HL-60/S4 treated with retinoic acid at 250 ng/mL for 4 days and 3 days (cell line): ENCODE measurements around the gene NUP58.

Experiments
- in situ Hi-C: fragments of 300-500 bp; cut with MboI; formaldehyde crosslinking; loops from 2 replicates; pipeline ENCODE4 v1.7.0; 2022; ENCODE audit warnings: low sequenced_read_pairs

Gene NUP58, protein sequence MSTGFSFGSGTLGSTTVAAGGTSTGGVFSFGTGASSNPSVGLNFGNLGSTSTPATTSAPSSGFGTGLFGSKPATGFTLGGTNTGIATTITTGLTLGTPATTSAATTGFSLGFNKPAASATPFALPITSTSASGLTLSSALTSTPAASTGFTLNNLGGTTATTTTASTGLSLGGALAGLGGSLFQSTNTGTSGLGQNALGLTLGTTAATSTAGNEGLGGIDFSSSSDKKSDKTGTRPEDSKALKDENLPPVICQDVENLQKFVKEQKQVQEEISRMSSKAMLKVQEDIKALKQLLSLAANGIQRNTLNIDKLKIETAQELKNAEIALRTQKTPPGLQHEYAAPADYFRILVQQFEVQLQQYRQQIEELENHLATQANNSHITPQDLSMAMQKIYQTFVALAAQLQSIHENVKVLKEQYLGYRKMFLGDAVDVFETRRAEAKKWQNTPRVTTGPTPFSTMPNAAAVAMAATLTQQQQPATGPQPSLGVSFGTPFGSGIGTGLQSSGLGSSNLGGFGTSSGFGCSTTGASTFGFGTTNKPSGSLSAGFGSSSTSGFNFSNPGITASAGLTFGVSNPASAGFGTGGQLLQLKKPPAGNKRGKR

DNA sequence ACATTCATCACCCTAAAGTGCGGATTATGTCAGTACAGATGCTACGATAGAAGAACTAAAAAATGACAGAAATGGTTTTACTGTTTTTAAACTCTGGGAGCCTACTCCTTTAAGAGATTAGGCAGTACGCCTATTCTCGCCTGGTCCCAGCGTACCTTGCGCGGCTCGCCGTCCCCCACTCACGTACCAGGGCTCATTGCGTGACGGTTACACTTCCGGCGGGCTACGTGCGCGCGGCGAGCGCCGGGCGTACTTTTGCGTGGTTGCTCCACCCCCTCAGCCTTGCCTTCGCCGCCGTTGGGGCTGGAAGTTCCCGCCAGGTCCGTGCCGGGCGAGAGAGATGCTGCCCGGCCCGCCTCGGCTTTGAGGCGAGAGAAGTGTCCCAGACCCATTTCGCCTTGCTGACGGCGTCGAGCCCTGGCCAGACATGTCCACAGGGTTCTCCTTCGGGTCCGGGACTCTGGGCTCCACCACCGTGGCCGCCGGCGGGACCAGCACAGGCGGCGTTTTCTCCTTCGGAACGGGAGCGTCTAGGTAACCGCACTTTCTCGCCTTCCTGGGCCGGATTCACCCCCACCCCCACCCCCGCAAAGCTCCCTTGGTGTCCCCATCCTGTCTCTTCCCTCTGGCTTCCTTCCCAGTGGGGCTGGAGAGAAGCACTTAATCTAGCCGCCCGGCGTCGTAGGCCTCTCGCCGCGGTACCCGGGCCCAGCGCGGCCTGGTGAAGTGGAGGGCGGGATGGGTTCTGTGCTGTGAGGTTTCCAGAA, at the start of gene NUP58:
Gene NUP58 (plus strand): TSS at position 279 of the 767 bp plus-strand sequence. CDS start 149 bp downstream, at position 428.
- in situ Hi-C loops, result no loop called here

DNA sequence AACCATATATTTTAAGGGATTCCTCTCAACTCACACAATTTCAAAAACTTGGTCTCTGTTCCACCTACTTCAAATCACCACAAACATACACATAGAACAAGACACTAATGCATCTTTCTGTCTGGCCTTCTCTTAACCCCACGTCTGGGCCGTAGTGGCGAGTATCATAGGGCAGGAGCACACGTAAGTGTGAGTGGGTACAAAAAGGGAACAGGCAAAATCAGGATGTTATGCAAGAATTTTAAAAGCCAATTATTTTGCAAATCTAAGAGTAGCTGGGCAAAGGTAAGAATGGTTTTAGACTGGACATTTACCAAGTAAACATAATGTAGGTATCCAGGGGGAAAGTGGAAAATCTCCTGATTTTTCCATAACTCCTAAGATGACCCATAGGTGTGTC, 49.2 kb upstream of the NUP58 start:
- in situ Hi-C loops, result no loop called here

- in situ Hi-C loops, result no loop called here
Measured at GRCh38 chr13:25252752-25253151, 48.7 kb upstream of the NUP58 start.

DNA sequence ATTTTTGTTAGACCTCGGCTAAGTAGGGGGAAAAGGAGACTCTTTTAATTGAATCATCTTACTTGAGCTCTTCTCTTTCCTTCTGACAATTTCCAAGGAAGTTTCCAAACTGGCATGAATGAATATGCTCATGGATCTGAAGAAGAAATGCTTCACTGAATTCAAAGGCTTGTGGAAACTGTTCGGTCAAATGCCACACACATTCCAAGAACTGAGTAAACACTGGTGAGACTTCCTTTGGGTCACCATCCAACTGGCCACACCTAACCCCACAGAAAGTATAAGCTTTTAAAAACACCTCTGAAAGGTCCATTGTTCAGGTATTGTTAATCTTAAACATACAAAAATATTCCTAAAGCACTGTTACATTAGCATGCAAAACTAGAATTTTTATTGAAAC, 47.7 kb upstream of the NUP58 start:
- in situ Hi-C loops, result no loop called here

GRCh38 chr13:25262261-25262660, 39.2 kb upstream of the NUP58 start:
- in situ Hi-C loops, result no loop called here

- in situ Hi-C loops, result no loop called here
Measured at GRCh38 chr13:25266706-25267105, 34.7 kb upstream of the NUP58 start.

- in situ Hi-C loops, result no loop called here
Measured at GRCh38 chr13:25267715-25268114, 33.7 kb upstream of the NUP58 start.

- in situ Hi-C loops, result no loop called here
Measured at GRCh38 chr13:25268561-25268960, 32.9 kb upstream of the NUP58 start.

- in situ Hi-C loops, result no loop called here
Measured at GRCh38 chr13:25276748-25277147, 24.7 kb upstream of the NUP58 start.

GRCh38 chr13:25280396-25280795, 21.0 kb upstream of the NUP58 start:
- in situ Hi-C loops, result no loop called here

DNA sequence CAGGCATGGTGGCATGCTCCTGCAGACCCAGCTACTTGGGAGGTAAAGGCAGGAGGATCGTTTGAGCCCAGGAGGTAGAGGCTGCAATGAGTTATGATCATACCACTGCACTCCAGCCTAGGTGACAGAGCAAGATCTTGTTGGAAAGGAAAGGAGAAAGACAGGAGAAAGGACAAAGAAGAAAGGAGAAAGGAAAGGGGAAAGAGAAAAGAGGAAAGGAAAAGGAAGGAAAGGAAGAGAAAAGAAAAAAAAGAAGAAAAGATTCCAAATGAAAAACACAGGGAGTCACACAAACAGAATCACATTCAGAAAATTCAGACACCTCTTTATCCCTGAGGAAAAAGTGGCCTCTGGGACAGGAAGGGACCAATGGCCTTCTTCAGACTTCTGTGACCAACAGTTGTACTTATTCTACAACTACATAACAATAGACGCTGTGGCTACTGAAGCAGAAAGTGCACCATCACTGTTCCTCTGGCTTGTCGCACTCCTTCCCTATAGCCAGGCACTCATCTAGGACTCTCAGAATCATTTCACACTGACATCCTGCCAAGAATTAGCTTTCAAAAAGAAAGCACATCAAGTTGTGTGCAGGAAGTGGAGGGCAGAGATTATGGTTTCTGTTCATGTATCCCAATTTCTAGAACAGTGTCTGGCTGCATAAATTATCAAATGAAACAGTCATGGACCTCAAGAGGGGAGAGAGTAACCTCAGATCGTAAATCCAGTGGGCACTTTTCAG, 20.1 kb upstream of the NUP58 start:
- in situ Hi-C loops, result no loop called here

DNA sequence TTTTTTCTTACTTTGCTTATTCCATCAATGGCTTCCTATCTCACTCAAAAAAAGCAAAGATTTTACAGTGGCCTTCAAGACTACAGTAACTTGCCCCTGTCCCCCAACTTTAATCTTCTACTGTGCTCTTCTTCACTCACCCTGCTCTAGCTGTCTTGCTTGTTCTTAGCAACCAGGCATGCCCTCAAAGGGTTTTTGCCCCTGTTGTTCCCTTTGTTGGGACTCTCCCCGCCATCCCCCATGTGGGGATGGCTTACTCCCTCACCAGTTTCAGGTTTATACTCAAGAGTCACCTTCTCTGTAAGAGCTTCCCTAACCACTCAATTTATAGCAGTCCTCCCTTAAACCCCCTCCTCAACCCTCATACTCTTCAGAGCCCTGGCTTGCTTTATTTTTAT, 19.5 kb upstream of the NUP58 start:
- in situ Hi-C loops, result no loop called here

DNA sequence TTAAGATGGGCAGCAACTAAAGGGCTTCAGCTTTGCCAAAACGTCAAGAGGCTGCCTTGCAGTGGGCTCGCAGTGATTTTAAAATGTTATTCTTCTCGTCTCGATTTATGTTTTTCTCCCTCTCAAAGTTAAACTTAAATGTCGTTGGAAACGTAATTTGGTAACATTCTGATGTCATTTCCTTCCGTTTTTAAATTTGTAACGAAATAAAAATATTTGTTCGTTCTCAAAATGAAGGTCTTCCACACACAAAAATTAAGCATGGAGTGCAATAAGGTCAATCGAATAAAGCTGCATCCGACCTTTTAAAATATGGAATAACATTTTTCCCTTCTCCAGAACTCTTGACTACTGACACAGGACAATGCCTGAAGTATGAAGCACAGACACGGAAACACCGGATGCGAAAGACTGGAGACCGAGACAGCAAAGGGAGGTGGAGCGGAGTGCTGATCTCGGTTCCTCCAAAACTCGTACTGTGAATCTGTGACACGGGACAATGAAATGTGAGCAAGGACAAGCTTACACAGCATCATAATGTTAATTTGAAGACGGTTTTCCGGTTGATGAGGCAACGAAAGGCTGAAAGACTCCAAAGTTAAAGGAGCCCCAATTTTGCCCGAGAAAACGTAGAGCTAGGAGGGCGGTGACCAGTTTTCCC, 15.0 kb upstream of the NUP58 start:
- in situ Hi-C loops, result no loop called here

DNA sequence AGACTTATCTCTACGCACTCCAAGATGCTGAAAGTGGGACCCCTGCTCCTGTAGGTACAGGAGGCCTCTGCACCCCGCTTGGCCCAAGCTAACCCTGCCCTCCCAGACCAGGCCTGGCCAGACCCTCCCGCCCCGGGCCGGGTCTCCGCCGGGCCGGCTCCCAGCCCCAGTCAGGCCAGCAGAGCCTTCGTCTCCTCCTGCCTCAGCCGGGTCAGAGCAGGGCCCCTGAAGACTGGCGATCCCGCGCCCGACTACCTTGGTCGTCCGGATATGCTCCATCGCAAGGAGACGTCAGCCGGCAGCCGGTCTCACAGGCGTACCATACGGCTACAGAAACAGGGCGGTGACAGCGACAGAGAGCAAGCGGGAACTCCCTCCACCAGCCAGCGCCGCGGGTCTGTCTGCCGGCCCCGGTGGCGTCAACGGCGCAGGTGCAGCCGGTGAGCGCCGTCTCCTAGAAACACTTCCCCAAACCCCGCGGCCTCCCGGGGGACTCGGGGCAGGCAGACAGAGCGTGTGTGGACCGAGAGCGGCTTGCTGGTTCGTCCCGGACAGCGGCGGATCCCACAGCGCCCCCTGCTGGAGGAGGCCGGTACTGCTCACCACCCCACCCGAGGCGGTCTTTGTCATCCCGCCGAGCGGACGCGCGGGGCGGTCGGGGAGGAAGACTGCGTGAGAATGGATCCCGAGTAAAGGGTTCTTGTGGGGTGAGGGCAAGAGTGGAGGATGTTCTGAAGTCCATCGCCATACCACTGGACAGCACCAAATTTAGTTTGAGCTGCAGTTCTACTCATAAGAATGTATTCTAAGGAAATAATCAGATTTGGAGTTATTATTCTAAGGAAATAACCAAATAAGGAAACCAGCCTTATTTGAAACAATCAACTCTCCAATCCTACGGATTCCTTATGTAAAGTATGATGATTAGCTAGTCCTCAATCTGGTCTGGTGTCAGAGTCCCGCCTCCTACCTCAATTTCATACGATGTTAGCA, 14.2 kb upstream of the NUP58 start, which contains the start of gene MTMR6:
Gene MTMR6 (minus strand): TSS at position 520 of the 993 bp plus-strand sequence. CDS start 241 bp downstream, at position 279.
- in situ Hi-C loops, result no loop called here

- in situ Hi-C loops, result no loop called here
Measured at GRCh38 chr13:25288966-25289365, 12.5 kb upstream of the NUP58 start.

DNA sequence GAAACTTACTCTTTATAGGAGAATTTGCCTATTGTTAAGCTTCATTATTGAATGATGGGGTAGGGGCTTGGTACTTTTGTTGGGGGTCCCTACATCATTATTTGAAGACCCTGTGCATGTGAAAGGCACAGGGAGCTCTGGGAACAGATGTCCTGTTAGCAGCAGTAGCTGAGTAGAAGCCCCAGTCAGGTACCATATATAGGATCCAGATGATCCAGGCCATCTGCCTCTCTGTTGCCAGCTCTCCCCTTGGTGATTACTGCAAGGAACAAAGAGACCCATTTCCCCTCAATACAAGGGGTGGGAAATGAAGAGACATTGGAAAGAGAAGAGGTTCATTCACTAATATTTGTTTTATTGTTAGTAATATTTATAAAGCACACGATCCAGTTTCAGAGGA, 9.7 kb upstream of the NUP58 start:
- in situ Hi-C loops, result no loop called here

DNA sequence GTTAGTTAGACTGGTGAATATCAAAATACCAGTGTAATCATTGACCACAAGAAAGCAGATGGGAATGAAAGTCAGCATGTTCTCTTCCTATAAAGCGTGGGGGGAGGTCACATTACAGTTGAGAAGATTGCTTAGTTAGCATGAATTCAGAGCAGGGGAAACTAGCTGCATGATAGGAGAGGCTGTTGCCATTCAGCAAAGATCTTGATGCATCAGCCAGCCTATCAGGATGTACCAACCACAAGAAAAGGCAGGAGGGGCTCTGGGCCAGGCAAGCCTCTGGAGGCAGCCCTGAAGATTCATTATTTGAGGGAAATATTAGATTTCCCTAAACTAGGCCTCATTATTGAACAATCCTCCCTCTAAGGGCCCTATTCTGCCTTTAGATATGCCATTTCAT, 9.1 kb upstream of the NUP58 start:
- in situ Hi-C loops, result no loop called here

GRCh38 chr13:25295228-25295627, 6.2 kb upstream of the NUP58 start:
- in situ Hi-C loops, result no loop called here

DNA sequence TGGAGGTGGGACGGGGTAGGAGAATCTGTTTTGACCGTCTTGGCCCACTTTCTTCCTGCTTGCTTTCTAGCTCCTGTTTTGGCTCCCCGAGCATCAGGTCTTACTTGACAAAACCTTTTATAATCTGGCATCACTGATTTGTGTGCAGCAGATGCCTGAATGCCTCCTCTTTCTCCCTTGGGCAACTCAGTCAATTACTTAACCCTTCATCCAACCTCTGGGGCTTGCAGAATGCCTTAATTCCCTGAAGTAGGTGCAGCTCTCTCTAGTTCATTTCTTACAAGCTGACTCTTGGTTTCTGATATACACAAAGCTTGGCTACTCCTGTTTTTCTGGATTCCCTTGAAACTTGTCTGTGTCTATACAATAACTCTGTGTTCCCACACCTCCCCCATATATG, 5.7 kb upstream of the NUP58 start:
- in situ Hi-C loops, result no loop called here
